GM18909 (cell line): ENCODE measurements around the gene ZNF217.
A peak's percentile ranks its signal among the peaks of the same experiment; 100 is the strongest.
"Not testable (repeated sequence)": the region's sequence is repeated elsewhere in the genome, so short reads cannot be mapped to it uniquely, and the experiment has no call there.

ENCODE experiments used
- ATAC-seq: cut with Tn5 transposase; IDR thresholded peaks from one replicate; pipeline ENCODE4 v1.9.1; 2021; ENCODE audit warnings: mild to moderate bottlenecking; ENCODE audit not compliant: unreplicated experiment, poor library complexity

Gene ZNF217

DNA sequence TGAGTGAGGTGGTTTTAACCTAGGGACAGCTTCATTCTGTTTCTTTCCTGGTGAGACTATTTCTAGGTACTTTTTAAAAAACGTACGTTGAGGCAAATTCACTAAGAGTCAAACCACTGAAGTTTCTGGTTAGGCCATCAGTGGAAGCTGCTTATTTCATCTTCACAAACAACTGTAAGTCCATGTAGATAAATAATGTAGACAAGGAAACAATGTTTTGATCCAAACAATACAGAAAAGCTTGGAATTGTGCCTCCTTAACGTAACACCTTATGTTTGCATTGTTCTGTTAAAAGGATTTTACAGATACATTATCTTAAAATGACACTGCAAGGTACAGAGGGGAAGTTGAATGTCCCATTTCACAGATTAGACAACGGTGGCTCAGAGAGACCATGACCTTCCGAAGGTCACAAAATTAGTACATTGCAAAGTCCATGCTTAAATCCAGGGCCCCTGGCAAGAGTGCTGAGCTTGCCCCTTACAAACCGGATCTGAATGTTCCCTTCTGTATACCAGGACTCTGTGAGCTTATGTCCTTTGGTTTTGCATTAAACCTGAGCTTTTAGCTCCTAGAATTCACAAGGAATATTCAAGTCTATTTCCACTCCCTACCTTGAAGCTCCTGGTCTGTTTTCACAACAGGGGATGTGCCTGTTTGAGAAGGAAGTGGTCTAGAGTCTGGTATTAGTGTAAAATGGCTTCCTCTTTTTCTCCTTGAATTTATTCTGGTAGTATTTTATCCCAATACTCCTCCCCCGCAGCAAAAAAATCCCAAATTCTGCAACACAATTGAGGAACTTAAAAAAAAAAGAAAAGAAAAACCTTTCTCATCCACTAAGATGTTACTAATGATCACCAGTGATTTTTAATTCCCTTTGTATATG, 28.9 kb upstream of the ZNF217 start:
- no peak for ATAC-seq

DNA sequence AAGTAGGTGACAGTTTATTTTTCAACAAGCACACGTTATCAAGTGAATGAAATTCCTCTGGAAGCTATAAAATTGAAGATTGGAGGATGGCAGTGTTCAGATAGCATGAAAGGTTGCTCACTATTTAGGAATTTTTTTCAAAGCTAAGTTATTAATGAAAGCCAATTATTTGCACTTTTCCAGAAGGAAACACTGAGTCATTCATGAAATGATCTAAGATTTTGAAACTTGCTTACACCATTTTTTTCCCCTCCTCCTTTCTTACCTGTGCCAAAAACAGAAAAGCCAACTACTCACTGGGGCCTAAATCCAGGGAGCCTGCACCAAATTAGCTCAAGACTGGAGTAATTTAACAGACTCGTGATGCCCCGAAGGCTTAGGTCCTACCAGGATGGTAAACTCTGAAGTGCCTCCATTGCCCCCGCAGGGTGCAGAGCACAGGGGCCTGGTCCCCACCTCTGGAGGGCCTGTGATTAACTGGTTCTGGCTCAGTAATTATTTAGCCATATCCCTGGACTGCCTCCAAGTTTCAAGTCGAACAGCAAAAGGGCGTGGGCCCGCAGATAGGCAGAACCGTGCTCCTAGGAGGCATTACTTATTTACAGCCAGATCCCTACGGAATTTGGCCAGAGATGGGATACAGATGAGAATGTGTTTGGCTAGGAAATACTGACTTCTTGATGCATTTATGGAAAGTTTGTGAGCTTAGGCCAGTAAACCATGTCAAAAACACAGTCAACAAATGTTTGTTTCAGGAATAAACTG, 28.0 kb upstream of the ZNF217 start:
- ATAC-seq, result no peak

DNA sequence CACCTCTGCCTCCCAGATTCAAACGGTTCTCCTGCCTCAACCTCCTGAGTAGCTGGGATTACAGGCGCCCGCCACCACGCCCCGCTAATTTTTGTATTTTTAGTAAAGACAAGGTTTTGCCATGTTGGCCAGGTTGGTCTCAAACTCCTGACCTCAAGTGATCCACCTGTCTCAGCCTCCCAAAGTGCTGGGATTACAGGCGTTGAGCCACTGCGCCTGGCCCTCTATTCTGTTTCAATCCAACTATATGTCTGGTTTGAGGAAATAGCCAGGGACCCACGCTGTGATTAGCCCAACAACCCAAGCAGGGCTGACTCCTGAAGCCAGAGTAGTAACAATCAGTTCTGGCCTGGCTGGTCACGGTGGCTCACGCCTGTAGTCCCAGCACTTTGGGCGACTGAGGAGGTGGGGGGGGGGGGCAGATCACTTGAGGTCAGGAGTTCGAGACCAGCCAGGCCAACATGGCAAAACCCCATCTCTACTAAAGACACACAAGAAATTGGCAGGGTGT, 24.9 kb upstream of the ZNF217 start:
- ATAC-seq, result not testable (repeated sequence)

DNA sequence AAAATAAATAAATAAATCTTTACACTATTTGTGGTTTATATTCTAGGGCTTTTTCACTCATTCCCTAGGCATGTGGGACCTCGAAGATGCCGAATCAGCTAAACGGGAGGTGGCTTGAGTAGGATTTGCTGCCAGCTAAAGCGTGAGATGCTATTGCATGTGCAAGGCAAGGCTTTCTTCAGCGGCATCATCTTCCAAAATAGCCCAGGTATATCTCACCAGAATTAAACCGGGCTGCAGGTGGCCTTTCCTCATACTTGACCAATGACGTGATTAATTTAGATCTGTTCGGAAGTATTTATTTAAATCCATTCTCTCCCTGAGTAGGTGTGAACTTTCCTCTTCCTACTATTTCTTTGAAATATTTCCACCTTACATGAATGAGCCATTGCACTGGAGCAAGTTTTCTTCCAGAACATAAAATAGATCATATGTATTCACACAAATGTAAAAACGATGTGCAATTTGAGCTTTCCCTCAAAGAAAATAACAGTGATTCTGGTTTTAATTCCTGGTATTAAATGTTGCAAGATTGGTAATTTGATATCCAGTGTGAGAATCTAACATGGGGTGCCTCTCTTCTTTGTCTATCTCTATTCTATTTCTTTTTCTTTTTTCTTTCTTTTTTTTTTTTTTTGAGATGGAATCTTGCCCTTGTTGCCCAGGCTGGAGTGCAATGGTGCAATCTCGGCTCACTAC, 24.3 kb upstream of the ZNF217 start:
- no peak for ATAC-seq

DNA sequence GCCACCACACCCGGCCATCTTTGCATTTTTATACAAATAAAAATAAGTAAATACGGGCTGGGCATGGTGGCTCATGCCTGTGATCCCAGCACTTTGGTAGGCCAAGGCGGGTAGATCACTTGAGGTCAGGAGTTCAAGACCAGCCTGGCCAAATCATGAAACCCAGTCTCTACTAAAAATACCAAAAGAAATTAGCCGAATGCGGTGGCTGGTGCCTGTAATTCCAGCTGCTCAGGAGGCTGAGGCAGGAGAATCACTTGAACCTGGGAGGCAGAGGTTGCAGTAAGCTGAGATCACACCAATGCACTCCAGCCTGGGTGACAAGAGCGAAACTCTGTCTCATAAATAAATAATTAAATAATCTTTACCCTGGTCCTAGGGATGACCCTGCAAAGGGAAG, 22.9 kb upstream of the ZNF217 start:
- ATAC-seq, result not testable (repeated sequence)

DNA sequence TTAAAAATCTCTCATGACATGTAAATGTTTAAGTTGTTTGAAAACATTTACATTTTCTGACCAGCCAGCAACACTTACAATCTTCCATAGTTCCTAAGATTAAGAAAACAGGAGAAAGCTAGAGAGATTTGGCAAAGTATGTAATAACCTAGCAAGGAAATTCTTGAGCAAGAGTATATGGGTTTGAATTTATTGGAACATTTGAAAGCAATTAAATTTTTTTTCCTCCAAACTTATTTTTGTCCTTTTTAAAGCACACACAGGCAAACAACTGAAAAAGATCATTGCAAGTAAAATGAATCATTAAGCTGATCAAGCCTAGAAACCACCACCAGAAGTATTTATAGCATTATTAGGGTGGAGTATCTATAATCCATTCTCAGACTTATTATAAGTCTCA, 20.1 kb upstream of the ZNF217 start:
- no peak for ATAC-seq

DNA sequence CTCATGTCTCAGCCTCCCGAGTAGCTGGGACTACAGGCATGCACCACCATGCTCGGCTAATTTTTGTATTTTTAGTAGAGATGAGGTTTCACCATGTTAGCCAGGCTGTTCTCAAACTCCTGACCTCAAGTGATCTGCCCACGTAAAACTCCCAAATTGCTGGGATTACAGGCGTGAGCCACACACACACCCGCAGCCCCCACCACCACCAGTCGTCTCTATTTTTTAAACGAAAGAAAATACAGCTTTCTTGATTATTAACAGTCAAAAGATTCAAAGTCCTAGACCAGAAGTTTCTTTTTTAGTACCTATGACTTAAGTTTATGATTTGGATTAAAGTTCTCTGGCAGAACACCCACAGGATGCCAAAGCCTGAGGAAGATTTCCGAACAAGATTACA, 18.6 kb upstream of the ZNF217 start:
- not testable (repeated sequence) for ATAC-seq

DNA sequence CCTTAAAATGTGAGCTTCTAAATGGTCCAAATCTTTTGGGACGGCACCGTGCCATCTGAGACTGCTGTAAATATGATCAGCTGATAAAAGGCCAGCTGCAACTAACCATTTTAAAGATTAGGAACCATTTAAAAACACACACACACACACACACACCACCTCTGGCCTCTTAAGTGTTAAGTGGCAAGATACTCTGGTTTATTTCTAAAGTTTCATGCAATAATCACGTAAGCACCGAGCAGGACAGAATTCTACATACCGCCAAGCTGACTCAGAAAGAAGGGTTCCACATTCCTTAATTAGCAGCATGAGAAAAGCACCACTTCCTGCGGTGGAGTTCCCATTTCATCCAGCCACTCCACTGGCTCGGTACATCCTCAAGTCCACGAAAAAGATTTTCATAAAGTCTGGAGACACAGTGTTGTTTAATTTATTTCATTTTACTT, 17.8 kb upstream of the ZNF217 start:
- peak; percentile 52 for ATAC-seq

DNA sequence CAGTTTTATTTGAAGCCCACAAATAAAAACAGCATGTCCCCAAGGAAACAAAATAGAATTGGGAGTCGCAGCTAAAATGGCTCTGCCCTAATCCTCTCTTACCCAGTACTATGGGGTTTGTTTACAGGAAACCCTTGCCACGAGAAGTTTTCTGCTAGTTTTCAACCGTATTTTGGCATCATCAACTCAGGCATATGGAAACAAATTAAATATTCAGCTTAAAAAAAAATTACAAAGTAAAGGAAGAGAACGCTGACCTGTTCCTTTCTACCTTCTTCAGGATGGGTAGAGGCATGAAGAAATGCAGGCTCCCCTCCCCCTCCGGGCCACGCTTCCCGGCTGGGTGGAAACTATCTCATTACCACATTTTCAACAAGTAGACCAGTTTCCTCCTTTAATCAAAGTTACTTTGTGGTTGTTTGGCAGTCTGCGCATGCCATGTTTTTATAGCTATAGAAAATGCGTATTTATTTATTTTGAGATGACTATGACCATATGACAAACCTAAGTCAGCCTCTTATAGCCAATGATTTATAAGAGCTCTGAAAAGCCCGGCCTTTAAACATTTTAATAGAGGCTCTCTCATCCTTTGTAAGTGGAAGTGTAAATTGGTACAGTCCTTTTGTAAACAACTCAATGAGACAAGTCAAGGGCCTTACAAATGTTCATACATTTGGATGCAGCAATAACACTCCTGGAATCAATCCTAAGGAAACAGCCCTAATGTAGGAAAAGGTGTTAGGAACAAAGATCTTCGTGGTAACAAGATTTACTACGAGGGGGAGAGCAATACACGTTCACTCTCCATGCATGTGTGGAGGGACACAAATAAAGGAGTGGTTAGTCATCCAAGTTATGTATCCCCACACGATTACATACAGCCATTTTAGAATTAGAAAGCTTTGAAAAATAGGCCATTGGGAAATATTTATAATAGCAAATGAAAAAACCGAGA, 16.1 kb upstream of the ZNF217 start:
- peak; percentile 53 for ATAC-seq

DNA sequence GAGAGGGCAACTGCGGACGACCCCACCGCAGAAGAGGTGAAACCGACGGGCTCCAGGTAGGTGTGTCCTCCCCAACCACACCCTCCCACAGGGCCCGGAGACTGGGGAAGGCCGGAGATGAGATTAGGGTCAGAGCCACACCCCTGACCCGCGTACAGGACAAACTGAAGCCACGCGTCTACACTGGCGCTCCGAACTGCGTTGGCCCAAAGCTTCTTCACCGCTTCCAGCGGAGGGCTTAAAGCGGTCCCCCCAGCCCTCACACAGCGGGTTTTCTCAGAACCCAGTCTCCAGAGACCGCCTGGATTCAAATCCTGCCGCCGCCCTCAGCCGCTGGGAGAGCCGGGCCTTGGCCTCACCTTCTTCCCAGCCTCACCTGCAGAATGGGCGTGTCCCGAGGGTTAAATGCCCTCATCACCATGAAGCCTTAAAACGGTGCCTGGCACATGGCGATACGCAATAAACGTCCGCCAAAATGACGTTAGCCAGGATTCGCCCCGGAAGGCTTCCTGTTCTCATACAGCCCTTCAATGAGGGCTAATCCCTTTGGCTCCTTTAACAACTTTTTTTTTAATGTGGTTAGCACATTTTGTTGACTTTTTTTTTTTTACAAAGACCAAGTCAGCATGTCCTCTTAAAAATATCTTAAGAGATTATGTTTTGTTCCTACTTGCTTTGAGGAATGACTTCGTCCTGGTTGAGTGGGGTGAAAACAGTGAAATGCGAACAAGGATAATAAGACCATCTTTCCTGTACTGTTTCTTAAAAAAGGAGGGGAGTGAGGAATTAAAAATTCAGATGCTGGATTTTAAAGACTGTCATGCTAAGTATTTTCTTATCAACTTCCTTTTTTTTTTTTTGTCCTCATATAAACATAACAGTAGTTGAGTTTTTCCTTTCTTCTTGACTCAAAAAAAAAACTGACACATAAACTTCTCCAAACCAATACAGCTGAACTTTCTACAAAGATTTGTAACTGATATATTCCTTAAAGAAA, 15.1 kb upstream of the ZNF217 start:
- ATAC-seq, result no peak

DNA sequence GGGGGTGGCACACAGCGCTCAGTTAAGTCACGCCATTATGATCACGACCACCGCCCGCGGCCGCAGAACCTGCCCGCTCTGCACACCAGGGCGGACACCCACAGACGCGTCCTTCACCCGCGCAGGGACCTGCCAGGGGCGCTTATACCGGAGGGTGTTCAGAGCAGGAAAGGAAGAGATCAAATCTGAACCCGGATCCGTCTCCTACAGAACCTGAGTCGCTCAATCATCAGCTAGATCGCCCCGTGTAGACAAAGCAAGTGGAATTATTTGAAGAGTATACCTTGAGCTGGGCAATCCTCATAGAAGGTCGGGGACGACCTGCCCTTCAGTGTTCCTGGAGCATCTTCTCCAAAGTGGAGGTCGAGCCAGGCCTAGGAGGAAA, 14.4 kb upstream of the ZNF217 start:
- no peak for ATAC-seq

DNA sequence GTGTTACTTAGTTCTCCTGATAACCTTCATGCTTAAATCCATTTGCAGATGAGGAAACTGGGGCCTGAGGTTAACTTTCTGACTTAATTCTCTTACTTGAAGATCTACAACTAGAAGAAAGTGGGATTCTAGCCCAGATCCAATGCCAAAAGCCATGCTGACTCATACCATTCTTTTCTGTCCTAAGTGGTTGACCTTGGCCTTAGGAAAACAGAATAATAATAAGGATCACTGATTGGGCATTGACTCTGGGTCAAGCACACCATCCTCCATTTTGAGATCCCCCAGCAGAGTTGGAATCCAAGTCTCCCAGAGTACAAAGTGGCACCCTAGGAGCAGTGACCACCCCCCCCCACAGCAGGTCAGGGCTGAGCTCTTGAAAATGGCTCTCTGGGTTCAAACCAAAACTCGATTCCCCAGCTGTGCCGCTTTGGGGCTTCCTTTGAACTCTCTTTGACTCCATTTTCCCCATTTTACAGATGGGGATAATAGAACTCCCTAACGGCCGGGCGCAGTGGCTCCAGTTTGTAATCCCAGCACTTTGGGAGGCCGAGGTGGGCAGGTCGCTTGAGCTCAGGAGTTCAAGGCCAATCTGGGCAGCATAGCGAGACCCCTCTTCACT, 12.8 kb upstream of the ZNF217 start:
- no peak for ATAC-seq

DNA sequence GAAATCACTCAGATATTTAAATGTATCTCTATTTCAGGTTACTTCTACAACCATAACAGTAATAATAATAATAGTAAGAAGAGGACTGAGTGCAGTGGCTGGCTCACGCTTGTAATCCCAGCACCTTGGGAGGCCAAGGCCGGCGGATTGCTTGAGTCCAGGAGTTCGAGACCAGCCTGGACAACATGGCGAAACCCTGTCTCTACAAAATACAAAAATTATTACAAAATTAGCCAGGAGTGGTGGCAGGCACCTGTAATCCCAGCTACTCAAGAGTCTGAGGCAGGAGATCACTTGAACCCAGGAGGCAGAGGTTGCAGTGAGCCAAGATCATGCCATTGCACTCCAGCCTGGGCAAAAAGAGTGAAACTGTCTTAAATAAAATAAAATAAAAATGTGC, 11.8 kb upstream of the ZNF217 start:
- ATAC-seq, result not testable (repeated sequence)

DNA sequence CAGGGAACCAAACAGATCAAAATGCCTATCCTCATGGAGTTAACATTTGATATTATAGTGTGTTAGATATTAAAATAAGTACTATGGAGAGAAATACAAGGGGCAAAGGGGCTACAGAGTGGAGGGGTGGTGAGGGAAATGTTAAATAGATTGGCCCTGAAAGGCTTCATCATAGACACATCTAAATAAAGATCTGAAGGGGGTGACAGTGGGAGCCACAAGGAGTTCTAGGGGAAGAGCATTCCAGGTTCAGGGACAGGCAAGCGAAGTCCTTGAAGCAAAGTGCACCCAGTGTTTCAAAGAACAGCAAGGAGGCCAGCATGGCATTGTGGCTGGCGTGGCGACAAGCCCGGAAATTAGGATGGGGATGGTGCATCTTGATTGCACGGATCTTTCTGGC, 11.2 kb upstream of the ZNF217 start:
- ATAC-seq, result not testable (repeated sequence)

DNA sequence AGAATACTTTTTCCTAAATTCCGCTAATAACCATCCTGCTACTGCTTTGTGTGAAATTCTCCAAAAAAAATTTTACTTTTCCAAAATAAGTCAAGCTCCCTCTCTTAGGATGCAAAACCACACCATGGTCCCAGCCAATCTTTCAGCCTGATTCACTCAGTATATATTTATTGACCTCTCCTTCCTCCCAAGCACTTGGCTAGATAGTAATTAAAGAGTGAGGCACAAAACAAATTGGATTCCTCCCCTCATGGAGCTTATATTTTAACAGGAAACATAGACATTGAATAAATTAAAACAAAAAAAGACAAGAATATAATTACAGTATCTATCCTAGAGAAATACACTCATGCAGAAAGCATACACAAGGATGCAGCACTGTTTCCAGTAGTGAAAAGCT, 9.0 kb upstream of the ZNF217 start:
- no peak for ATAC-seq

DNA sequence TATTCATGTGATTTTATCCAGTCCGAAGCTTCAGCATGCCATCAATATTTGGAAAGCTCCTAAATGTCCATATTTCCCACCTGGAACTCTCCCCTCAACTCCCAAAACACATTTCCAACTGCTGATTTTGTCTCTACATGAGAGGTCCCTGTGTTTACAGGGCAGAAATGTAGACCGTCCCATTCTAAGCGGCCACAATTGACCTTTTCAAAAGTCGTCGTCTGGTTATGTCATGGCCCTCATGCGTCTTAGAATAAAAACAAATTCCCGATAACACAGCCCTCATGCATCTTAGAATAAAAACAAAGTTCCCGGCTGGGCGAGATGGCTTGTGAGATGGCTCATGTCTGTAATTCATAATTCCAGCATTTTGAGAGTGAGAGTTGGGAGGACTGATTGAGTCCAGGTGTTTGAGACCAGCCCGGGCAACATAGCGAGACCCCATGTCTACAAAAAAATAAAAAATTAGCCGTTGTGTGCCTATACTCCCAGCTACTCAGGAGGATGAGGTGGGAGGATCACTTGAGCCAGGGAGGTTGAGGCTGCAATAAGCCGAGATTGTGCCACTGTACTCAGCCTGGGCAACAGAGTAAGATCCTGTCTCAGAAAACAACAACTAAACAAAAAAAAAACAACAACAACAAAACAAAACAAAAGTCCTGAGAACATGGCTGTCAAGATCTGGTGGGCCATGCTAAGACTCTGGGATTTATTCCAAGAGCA, 6.4 kb upstream of the ZNF217 start:
- no peak for ATAC-seq

DNA sequence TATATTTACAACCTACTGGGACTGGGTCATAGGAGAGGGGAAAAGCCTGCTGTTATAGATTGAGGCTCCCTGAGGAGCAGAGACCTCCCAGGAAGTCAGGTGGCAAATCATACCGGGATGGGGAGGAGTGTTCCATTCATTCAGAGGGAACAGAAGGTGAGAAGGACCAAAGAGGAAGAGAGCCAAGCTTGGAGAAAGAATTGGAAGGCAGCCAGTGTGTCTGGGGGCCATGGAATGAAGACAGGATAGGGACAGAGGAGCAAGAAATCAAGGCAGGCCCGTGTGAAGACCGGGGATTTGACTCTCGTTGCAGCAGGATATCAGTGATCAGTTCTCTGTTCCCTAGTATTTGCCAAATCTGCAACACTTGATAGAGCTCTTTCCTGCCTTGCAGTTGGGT, 5.7 kb upstream of the ZNF217 start:
- no peak for ATAC-seq

DNA sequence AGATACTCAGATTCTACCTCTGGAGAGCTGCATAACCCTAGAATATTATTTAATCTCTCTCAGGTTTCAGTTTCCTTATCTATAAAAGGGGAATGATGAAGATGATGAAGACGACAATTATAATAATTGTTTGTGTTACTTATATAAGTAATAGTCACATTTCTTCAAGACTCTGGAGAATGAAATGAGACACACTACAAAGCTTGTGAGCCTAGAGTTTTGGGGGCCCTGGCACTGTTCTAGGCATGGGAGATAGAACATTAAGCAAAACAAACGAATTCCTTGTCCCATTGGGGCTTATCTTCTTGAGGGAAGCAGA, 5.4 kb upstream of the ZNF217 start:
- no peak for ATAC-seq
